CD4-positive, alpha-beta T cell treated with Interleukin-12 subunit alpha and Interleukin-12 subunit beta, for 1 hour (primary cell): ENCODE data around the gene RGPD6.
"Not testable (repeated sequence)": the region's sequence is repeated elsewhere in the genome, so short reads cannot be mapped to it uniquely, and the experiment has no call there.

Experiments
- DNase-seq: peaks from one replicate; pipeline ENCODE4 v3.0.0-alpha.2; 2020

Gene RGPD6

GRCh38 chr2:110576763-110577416, at the start of gene RGPD6:
RGPD6 (minus strand) TSS chr2:110577222; CDS start chr2:110577024, 198 bp downstream.
- not testable (repeated sequence) for DNase-seq

- DNase-seq, result not testable (repeated sequence)
Observed at GRCh38 chr2:110619326-110619939, 42.4 kb upstream of the RGPD6 start.

- DNase-seq, result not testable (repeated sequence)
Observed at GRCh38 chr2:110613927-110614326, 36.9 kb upstream of the RGPD6 start.

GRCh38 chr2:110610613-110611250, 33.7 kb upstream of the RGPD6 start:
- peak; percentile 28 for DNase-seq

- DNase-seq, result peak; percentile 1
Observed at GRCh38 chr2:110609843-110610612, 33.0 kb upstream of the RGPD6 start.

GRCh38 chr2:110608788-110609502, 31.9 kb upstream of the RGPD6 start:
- DNase-seq, result not testable (repeated sequence)

GRCh38 chr2:110605057-110605456, 28.0 kb upstream of the RGPD6 start:
- DNase-seq, result not testable (repeated sequence)

GRCh38 chr2:110603917-110604591, 27.0 kb upstream of the RGPD6 start:
- DNase-seq, result not testable (repeated sequence)

GRCh38 chr2:110602139-110602538, 25.1 kb upstream of the RGPD6 start:
- not testable (repeated sequence) for DNase-seq

GRCh38 chr2:110591973-110592372, 15.0 kb upstream of the RGPD6 start:
- DNase-seq, result not testable (repeated sequence)

GRCh38 chr2:110589677-110590330, 12.8 kb upstream of the RGPD6 start:
- not testable (repeated sequence) for DNase-seq

- DNase-seq, result not testable (repeated sequence)
Observed at GRCh38 chr2:110588520-110588919, 11.5 kb upstream of the RGPD6 start.

GRCh38 chr2:110579216-110579965, 2.4 kb upstream of the RGPD6 start:
- not testable (repeated sequence) for DNase-seq

- DNase-seq, result not testable (repeated sequence)
Observed at GRCh38 chr2:110578429-110578828, 1.4 kb upstream of the RGPD6 start.

GRCh38 chr2:110499755-110500377, 77.2 kb downstream of the RGPD6 start:
- DNase-seq, result not testable (repeated sequence)

GRCh38 chr2:110496027-110496426, 81.0 kb downstream of the RGPD6 start:
- DNase-seq, result not testable (repeated sequence)

- not testable (repeated sequence) for DNase-seq
Observed at GRCh38 chr2:110494488-110494887, 82.5 kb downstream of the RGPD6 start.

GRCh38 chr2:110488991-110489390, 88.0 kb downstream of the RGPD6 start:
- not testable (repeated sequence) for DNase-seq

- not testable (repeated sequence) for DNase-seq
Observed at GRCh38 chr2:110482697-110483096, 94.3 kb downstream of the RGPD6 start.

- not testable (repeated sequence) for DNase-seq
Observed at GRCh38 chr2:110481200-110481599, 95.8 kb downstream of the RGPD6 start.
